GM18526 (cell line): ENCODE results near the gene C1QTNF1.
A peak's percentile ranks its signal among the peaks of the same experiment; 100 is the strongest.

Source experiments
- POLR2A ChIP-seq: IDR thresholded peaks from 3 replicates; pipeline ENCODE4 v1.6.1; 2011; ENCODE audit not compliant: insufficient read length; ENCODE audit errors: extremely low read depth

Gene C1QTNF1

GRCh38 chr17:79008666-79009387 lies 15.1 kb upstream of the C1QTNF1 start:
- no peak for TF ChIP-seq POLR2A

- peak; percentile 74 for TF ChIP-seq POLR2A
Measured at GRCh38 chr17:79009397-79010303, 14.3 kb upstream of the C1QTNF1 start, which contains the start of gene CANT1. CANT1 (minus strand) TSS chr17:79009764; CDS start chr17:78997622, 12,142 bp downstream.

GRCh38 chr17:79010304-79010646 lies 13.7 kb upstream of the C1QTNF1 start:
- TF ChIP-seq POLR2A, result no peak

DNA sequence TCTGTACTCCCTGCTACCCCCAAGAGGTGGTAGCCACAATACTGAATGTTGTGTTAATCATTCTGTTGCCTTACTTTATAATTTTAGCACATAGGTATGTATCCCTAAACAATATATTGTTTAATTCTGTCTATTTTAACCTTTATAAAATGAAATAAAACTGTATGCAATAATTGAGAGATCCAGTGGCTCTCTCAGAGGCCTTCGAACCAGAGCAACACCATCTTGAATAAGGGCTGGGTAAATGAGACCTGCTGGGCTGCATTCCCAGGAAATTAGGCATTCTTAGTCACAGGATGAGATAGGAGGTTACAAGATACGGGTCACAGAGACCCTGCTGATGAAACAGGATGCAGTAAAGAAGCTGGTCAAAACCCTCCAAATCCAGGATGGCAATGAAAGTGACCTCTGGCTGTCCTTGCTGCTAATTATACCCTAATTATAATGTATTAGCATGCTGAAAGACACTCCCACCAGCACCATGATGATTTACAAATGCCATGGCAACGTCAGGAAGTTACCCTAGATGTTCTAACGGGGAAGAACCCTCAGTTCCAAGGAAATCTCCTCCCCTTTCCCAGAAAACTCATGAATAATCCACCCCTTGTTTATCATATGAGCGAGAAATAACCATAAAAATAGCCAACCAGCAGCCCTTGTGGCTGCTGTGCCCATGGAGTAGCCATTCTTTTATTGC lies 12.4 kb upstream of the C1QTNF1 start:
- TF ChIP-seq POLR2A, result no peak

DNA sequence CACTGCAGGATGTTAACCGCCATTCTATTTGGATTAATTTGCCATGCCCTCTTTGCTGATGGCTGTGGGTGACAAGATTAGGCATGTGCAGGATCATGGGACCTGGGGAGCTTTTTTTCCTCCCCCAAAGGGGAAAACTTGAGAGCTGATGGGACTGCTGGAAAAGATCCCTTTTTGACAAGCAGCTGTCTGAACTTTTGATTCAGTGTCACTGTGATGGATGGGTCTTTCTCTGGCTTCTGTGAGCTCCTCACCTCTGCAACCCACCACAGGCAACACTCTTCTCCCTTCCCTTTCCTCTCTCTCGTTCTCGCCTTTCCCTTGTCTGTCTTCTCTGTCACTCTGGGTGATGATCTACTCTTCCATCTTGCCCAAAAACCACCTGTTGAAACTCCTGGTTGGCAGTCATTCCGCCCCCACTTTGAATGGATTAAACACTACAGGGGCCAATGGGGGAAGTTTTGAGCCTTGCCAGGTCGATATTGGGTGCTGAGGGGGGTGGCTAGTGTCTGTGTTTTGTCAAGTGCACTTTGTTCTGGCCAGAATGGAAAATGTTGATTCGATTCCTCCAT lies 11.3 kb upstream of the C1QTNF1 start:
- no peak for TF ChIP-seq POLR2A

DNA sequence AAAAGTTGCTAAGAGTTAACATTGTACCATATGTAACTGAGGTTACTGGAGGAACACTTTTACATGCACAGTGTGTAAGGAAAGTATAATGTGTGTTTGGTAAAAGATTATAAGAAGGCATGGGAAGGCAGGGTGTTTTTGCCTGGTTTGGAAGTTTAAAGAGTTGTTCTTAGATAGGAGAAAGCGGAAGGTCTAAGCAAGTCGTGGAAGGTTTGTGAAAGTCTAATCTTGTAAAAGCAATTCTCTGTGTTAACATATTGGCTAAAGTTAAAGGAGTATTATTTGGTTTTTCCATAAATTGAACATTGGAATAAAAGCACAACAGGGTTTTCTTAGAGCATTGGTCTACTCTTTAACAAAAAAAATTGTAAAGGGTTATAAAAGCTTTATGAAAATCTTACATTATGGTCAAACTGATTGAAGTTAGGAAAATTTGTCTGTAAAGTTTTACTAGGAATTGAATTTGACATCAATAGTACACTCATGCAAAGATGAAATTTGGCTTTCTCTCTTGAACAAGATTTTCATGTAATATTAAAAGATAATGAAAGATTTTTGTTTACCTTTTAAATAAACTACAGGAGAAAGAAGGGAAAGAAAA lies 9.7 kb upstream of the C1QTNF1 start:
- TF ChIP-seq POLR2A, result no peak

DNA sequence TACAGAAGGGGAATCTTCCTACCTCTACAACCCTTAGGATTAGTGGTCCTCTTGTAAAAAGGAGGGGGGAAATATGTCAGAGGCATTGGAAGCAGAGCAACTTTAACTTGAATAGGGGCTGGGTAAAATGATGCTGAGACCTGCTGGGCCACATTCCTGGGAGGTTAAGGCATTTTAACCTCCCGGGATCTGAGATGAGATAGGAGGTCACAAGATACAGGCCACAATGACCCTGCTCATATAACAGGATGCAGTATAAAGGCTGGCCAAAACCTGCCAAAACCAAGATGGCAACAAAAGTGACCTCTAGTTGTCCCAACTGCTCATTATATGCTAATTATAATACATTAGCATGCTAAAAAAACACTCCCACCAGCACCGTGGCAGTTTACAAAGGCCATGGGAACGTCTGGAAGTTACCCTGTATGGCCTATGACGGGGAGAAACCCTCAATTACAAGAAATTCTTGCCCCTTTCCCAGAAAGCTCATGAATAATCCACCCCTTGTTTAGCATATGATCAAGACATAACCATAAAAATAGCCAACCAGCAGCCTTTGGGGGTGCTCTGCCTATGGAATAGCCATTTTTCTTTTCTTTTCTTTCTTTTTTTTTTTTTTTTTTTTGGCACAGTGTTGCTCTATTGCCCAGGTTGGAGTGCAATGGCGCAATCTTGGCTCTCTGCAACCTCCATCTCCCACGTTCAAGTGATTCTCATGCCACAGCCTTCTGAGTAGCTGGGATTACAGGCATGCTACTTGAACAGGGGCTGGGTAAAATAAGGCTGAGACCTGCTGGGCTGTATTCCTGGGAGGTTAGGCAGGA lies 6.2 kb upstream of the C1QTNF1 start:
- TF ChIP-seq POLR2A, result no peak

- TF ChIP-seq POLR2A, result no peak
Measured at GRCh38 chr17:79018370-79018695, 5.6 kb upstream of the C1QTNF1 start.

DNA sequence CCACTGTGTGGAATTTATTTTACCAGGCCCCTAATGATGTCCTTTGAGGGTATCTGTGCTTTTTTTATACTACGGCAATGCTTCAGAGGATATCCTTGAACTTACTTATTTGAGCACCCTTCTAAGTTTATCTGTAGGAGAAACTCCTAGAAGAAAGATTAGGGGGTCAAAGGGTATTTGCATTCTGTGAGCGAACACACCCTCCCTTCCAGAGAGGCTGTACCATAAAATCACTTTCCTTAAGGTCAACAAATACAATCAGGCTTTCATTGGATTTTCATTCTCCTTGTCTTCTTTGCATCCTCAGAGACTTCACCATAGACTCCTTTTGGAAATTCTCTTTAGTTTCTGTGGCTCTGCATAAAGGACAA lies 4.7 kb upstream of the C1QTNF1 start:
- TF ChIP-seq POLR2A, result no peak

GRCh38 chr17:79019632-79020584 lies 4.1 kb upstream of the C1QTNF1 start:
- TF ChIP-seq POLR2A, result no peak

GRCh38 chr17:79020631-79021301 lies 3.2 kb upstream of the C1QTNF1 start:
- TF ChIP-seq POLR2A, result no peak

DNA sequence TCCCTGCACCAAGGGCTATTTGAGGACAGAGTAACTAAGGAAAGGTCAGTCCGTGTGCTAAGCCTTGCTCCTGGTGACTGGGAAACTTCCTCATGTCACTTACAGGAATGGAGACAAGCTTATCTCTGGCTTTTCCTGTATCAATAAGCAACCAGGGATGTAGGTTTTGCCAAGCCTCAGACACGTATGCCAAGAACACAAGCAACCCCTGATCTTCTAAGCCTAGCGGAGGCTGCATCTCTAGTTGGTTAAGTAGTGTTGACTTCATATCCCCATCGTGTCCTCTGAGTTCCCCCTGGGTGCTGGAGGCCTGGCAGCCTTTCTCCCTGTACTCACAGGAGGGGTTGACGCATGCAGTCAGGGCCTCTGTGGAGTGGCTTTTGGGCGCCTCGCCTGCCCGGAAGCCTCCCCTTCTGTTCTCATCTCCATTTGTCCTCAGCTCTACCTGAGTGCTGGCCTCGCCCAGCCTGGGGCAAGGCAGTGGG lies 1.4 kb upstream of the C1QTNF1 start:
- TF ChIP-seq POLR2A, result no peak
